Measurements from ENCODE around the gene RASSF7. TPM values are rescaled to one million over a fixed set of nuclear protein-coding genes. Genes with fewer than 3 reads are reported as not detected.
"Not testable (repeated sequence)": the region's sequence is repeated elsewhere in the genome, so short reads cannot be mapped to it uniquely, and the experiment has no call there.

RASSF7 gene
- polyA plus RNA-seq, 1 experiment: 25.1 TPM

GRCh38 chr11:573146-573759 lies 12.5 kb downstream of the RASSF7 start:
- POLR2A ChIA-PET: no interaction called here
- peaks cover 1% of the 10 kb centered on the region; the same call in 1 of the 2 replicates for H3K36me3 ChIP-seq (ENCODE audit: control insufficient read depth, insufficient read depth, low read length)
- CTCF ChIA-PET: no interaction called here
- no peaks in the 10 kb centered on the region for H3K27me3 ChIP-seq (ENCODE audit: control insufficient read depth, insufficient read depth, low read length)
- no peak for TF ChIP-seq CTCF (IDR thresholded peaks at IDR 0.05; ENCODE audit: insufficient read depth, low read depth, low read length)
- no peak overlapping the region for H3K4me3 ChIP-seq (ENCODE audit: low read depth, low read length)
- no peak for DNase-seq (ENCODE audit: low read depth)

- H3K36me3 ChIP-seq (ENCODE audit: control insufficient read depth, insufficient read depth, low read length); H3K4me3 ChIP-seq (ENCODE audit: low read depth, low read length); DNase-seq (ENCODE audit: low read depth); POLR2A ChIA-PET; H3K27me3 ChIP-seq (ENCODE audit: control insufficient read depth, insufficient read depth, low read length): not testable (repeated sequence)
- CTCF ChIA-PET: interaction anchor here (1.5 kb wide), 1 partner anchor 133 kb away, joined by 4 read pairs; no protein-coding TSS in a partner anchor
Measured at GRCh38 chr11:574031-574570, 13.3 kb downstream of the RASSF7 start.

GRCh38 chr11:574632-575312 lies 14.0 kb downstream of the RASSF7 start:
- TF ChIP-seq CTCF (IDR thresholded peaks at IDR 0.05; ENCODE audit: insufficient read depth, low read depth, low read length): no peak
- peaks cover 4% of the 10 kb centered on the region; the same call in 1 of the 2 replicates for H3K36me3 ChIP-seq (ENCODE audit: control insufficient read depth, insufficient read depth, low read length)
- H3K4me3 ChIP-seq (ENCODE audit: low read depth, low read length): peak overlapping the region; percentile 78
- CTCF ChIA-PET: interaction anchor here (1.3 to 1.5 kb wide), 2 partner anchors 9 to 132 kb away, joined by 4 read pairs; no protein-coding TSS in a partner anchor
- no peak for DNase-seq (ENCODE audit: low read depth)
- POLR2A ChIA-PET: interaction anchor here (2.0 kb wide), 1 partner anchor 10 kb away, joined by 20 read pairs; no protein-coding TSS in a partner anchor
- no peaks in the 10 kb centered on the region for H3K27me3 ChIP-seq (ENCODE audit: control insufficient read depth, insufficient read depth, low read length)

GRCh38 chr11:575313-575995 lies 14.7 kb downstream of the RASSF7 start:
- Histone ChIP-seq H3K27me3 (ENCODE audit: control insufficient read depth, insufficient read depth, low read length) (no peaks in the 10 kb centered on the region), H3K4me3 (ENCODE audit: low read depth, low read length) (peak overlapping the region; percentile 78), H3K36me3 (ENCODE audit: control insufficient read depth, insufficient read depth, low read length) (peaks cover 4% of the 10 kb centered on the region; the same call in 1 of the 2 replicates)
- TF ChIP-seq CTCF (IDR thresholded peaks at IDR 0.05; ENCODE audit: insufficient read depth, low read depth, low read length): no peak
- DNase-seq (ENCODE audit: low read depth): no peak
- POLR2A ChIA-PET: interaction anchor here (0.5 to 2.0 kb wide), 5 partner anchors 10 to 807 kb away, joined by 3 to 20 read pairs (median 3); no protein-coding TSS in a partner anchor
- CTCF ChIA-PET: interaction anchor here (0.6 to 1.5 kb wide), 4 partner anchors 9 to 148 kb away, joined by 3 to 4 read pairs (median 4); no protein-coding TSS in a partner anchor

- ChIA-PET POLR2A (interaction anchor here (0.5 to 2.0 kb wide), 6 partner anchors 12 to 806 kb away, joined by 3 to 20 read pairs (median 3); no protein-coding TSS in a partner anchor), CTCF (interaction anchor here (0.6 to 1.3 kb wide), 3 partner anchors 10 to 148 kb away, joined by 3 to 4 read pairs (median 3); no protein-coding TSS in a partner anchor)
- TF ChIP-seq CTCF (IDR thresholded peaks at IDR 0.05; ENCODE audit: insufficient read depth, low read depth, low read length): no peak
- H3K4me3 ChIP-seq (ENCODE audit: low read depth, low read length): peak within 1 kb of the TSS; percentile 99
- H3K36me3 ChIP-seq (ENCODE audit: control insufficient read depth, insufficient read depth, low read length): peaks cover 4% of the 10 kb centered on the region; the same call in 1 of the 2 replicates
- peak; percentile 31 for DNase-seq (ENCODE audit: low read depth)
- H3K27me3 ChIP-seq (ENCODE audit: control insufficient read depth, insufficient read depth, low read length): no peaks in the 10 kb centered on the region
Measured at GRCh38 chr11:575996-576768, 15.4 kb downstream of the RASSF7 start, which contains the start of gene PHRF1. Gene PHRF1, plus strand, starts transcription at chr11:576470. Its CDS starts 5,043 bp downstream, at chr11:581513.
